SK-N-SH treated with all-trans-retinoic acid at 6 μM for 48 hours (cell line): ENCODE results near the gene RNF157.

Experiments used
- ATAC-seq: fragments of 200-7000 bp; cut with Tn5 transposase; 3 replicates; pipeline ENCODE4 v1.9.1; 2020; ENCODE audit warnings: mild to moderate bottlenecking, moderate library complexity
- ARNTL ChIP-seq: fragments of 450-650 bp; formaldehyde crosslinking; IDR thresholded peaks from 2 replicates; pipeline ENCODE4 v1.5.0; 2020; ENCODE audit warnings: low read depth, mild to moderate bottlenecking, moderate library complexity, borderline replicate concordance
- CSDC2 ChIP-seq: fragments of 250-450 bp; sonication (Bioruptor Pico); IDR thresholded peaks from 2 replicates; pipeline ENCODE4 v1.5.0; 2020; ENCODE audit warnings: mild to moderate bottlenecking, moderate library complexity
- ESRRG ChIP-seq: fragments of 250-450 bp; sonication (Bioruptor Pico); IDR thresholded peaks from 2 replicates; pipeline ENCODE4 v1.6.1; 2021; ENCODE audit warnings: mild to moderate bottlenecking
- GLIS3 ChIP-seq: fragments of 250-450 bp; sonication (Bioruptor Pico); IDR thresholded peaks from 2 replicates; pipeline ENCODE4 v1.5.0; 2020; ENCODE audit warnings: mild to moderate bottlenecking, moderate library complexity
- PATZ1 ChIP-seq: fragments of 250-450 bp; sonication (Bioruptor Pico); IDR thresholded peaks from 2 replicates; pipeline ENCODE4 v1.8.0; 2020; ENCODE audit warnings: mild to moderate bottlenecking, moderate library complexity, borderline replicate concordance
- PPARA ChIP-seq: fragments of 250-450 bp; sonication (Bioruptor Pico); IDR thresholded peaks from 2 replicates; pipeline ENCODE4 v1.5.0; 2020; ENCODE audit warnings: mild to moderate bottlenecking, borderline replicate concordance
- RARB ChIP-seq: fragments of 250-450 bp; sonication (Bioruptor Pico); IDR thresholded peaks from 2 replicates; pipeline ENCODE4 v1.8.0; 2021; ENCODE audit warnings: mild to moderate bottlenecking, moderate library complexity
- SNAI2 ChIP-seq: fragments of 250-450 bp; sonication (Bioruptor Pico); IDR thresholded peaks from 2 replicates; pipeline ENCODE4 v1.5.0; 2020; ENCODE audit warnings: mild to moderate bottlenecking, moderate library complexity
- TCF4 ChIP-seq: fragments of 250-450 bp; sonication (Bioruptor Pico); IDR thresholded peaks from 2 replicates; pipeline ENCODE4 v1.8.0; 2021; ENCODE audit warnings: mild to moderate bottlenecking, moderate library complexity, borderline replicate concordance
- TSHZ2 ChIP-seq: fragments of 250-450 bp; sonication (Bioruptor Pico); IDR thresholded peaks from 2 replicates; pipeline ENCODE4 v1.5.0; 2020; ENCODE audit warnings: mild to moderate bottlenecking, moderate library complexity
- ZC3H10 ChIP-seq: fragments of 250-450 bp; sonication (Bioruptor Pico); IDR thresholded peaks from 2 replicates; pipeline ENCODE4 v1.5.1; 2021; ENCODE audit warnings: mild to moderate bottlenecking, moderate library complexity
- ZFP3 ChIP-seq: fragments of 250-450 bp; sonication (Bioruptor Pico); IDR thresholded peaks from 2 replicates; pipeline ENCODE4 v1.5.0; 2020; ENCODE audit warnings: mild to moderate bottlenecking, moderate library complexity
- ZFP30 ChIP-seq: fragments of 450-650 bp; formaldehyde crosslinking; IDR thresholded peaks from 2 replicates; pipeline ENCODE4 v1.5.0; 2022; ENCODE audit warnings: mild to moderate bottlenecking, moderate library complexity
- ZNF70 ChIP-seq: fragments of 450-650 bp; formaldehyde crosslinking; IDR thresholded peaks from 2 replicates; pipeline ENCODE4 v1.5.0; 2020; ENCODE audit warnings: mild to moderate bottlenecking, moderate library complexity
- ZNF8 ChIP-seq: fragments of 450-650 bp; formaldehyde crosslinking; IDR thresholded peaks from 2 replicates; pipeline ENCODE4 v1.5.0; 2020; ENCODE audit warnings: mild to moderate bottlenecking, moderate library complexity
- TF ChIP-seq, protein P1 (sequence below): fragments of 250-450 bp; sonication (Bioruptor Pico); IDR thresholded peaks from 2 replicates; pipeline ENCODE4 v1.5.1; 2021; ENCODE audit warnings: mild to moderate bottlenecking, moderate library complexity
- TF ChIP-seq, protein P2 (sequence below): fragments of 250-450 bp; sonication (Bioruptor Pico); IDR thresholded peaks from 2 replicates; pipeline ENCODE4 v1.5.1; 2020; ENCODE audit warnings: low read depth, mild to moderate bottlenecking, moderate library complexity

Gene RNF157

DNA sequence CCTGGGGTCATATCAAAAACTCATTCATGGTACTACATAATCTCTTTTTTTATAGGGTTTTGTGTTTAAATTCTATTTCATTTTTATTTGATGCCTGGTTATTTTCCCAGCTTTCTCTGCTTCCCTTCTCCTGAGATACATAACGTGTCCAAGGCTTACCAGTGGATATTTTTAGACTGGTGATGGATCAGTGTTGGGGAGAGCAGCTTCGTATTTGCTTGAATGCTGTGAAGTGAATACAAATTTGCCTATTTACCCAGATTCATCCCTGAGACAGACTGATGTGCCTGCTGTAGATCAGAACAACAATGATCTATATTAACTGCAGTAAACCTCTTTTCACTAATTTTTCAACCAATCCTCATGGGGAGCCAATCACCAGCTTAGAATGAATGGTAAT, 56.0 kb downstream of the RNF157 start:
- ATAC-seq = no peak
- TF ChIP-seq GLIS3 (CRISPR knock-in tag) (no peak), PPARA (CRISPR knock-in tag) (no peak), ZNF8 (CRISPR knock-in tag) (no peak), ZFP30 (CRISPR knock-in tag) (no peak), ARNTL (CRISPR knock-in tag) (no peak), RARB (no peak), SNAI2 (CRISPR knock-in tag) (no peak), TSHZ2 (CRISPR knock-in tag) (no peak), ZFP3 (CRISPR knock-in tag) (no peak), PATZ1 (CRISPR knock-in tag) (no peak), TCF4 (CRISPR knock-in tag) (no peak), CSDC2 (no peak), ZC3H10 (CRISPR knock-in tag) (no peak), ESRRG (CRISPR knock-in tag) (no peak), ZNF70 (CRISPR knock-in tag) (no peak)
- TF ChIP-seq, protein P1, sequence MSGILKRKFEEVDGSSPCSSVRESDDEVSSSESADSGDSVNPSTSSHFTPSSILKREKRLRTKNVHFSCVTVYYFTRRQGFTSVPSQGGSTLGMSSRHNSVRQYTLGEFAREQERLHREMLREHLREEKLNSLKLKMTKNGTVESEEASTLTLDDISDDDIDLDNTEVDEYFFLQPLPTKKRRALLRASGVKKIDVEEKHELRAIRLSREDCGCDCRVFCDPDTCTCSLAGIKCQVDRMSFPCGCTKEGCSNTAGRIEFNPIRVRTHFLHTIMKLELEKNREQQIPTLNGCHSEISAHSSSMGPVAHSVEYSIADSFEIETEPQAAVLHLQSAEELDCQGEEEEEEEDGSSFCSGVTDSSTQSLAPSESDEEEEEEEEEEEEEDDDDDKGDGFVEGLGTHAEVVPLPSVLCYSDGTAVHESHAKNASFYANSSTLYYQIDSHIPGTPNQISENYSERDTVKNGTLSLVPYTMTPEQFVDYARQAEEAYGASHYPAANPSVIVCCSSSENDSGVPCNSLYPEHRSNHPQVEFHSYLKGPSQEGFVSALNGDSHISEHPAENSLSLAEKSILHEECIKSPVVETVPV = no peak
- TF ChIP-seq, protein P2, sequence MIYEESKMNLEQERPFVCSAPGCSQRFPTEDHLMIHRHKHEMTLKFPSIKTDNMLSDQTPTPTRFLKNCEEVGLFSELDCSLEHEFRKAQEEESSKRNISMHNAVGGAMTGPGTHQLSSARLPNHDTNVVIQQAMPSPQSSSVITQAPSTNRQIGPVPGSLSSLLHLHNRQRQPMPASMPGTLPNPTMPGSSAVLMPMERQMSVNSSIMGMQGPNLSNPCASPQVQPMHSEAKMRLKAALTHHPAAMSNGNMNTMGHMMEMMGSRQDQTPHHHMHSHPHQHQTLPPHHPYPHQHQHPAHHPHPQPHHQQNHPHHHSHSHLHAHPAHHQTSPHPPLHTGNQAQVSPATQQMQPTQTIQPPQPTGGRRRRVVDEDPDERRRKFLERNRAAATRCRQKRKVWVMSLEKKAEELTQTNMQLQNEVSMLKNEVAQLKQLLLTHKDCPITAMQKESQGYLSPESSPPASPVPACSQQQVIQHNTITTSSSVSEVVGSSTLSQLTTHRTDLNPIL (CRISPR knock-in tag) = no peak

- TF ChIP-seq TCF4 (CRISPR knock-in tag) = peak; percentile 32; the same call in 1 of the 2 replicates
- no peak for TF ChIP-seq CSDC2
- no peak for TF ChIP-seq TSHZ2 (CRISPR knock-in tag)
- TF ChIP-seq ARNTL (CRISPR knock-in tag) = peak; percentile 98
- no peak for TF ChIP-seq RARB
- peak; percentile 98 for ATAC-seq
Observed at GRCh38 chr17:76182016-76182764, 58.1 kb downstream of the RNF157 start.
